Loucy (cell line): ENCODE data around the gene SPTLC1.

Experiments used
- H2AFZ ChIP-seq: fragments of 200-600 bp; sonication (generic); 2 replicates; pipeline ENCODE4 v1.6.0; 2016; ENCODE audit warnings: antibody characterized with exemption, mild to moderate bottlenecking, low read length, moderate library complexity
- H3F3A ChIP-seq: fragments of 200-600 bp; 2 replicates; pipeline ENCODE4 v1.6.0; 2016; ENCODE audit warnings: antibody characterized with exemption, low read depth, mild to moderate bottlenecking
- H3K27me3 ChIP-seq: fragments of 200-600 bp; sonication (generic); 2 replicates; pipeline ENCODE4 v1.6.1; 2014; ENCODE audit warnings: low read length, mild to moderate bottlenecking; ENCODE audit not compliant: insufficient read depth, poor library complexity, severe bottlenecking
- H3K36me3 ChIP-seq: fragments of 200-600 bp; sonication (generic); 2 replicates; pipeline ENCODE4 v1.6.1; 2016; ENCODE audit warnings: low read length; ENCODE audit not compliant: insufficient read depth
- H3K4me1 ChIP-seq: fragments of 200-600 bp; sonication (generic); 2 replicates; pipeline ENCODE4 v1.5.1; 2014; ENCODE audit warnings: low read length, mild to moderate bottlenecking; ENCODE audit not compliant: insufficient read depth, poor library complexity, severe bottlenecking
- H3K4me2 ChIP-seq: fragments of 200-600 bp; sonication (generic); 2 replicates; pipeline ENCODE4 v1.6.0; 2014; ENCODE audit warnings: antibody characterized with exemption, low read length, low read depth, mild to moderate bottlenecking; ENCODE audit not compliant: poor library complexity, severe bottlenecking
- H3K4me3 ChIP-seq: fragments of 200-600 bp; sonication (generic); 2 replicates; pipeline ENCODE4 v1.5.1; 2014; ENCODE audit warnings: low read length, mild to moderate bottlenecking, mixed read lengths; ENCODE audit not compliant: poor library complexity, severe bottlenecking
- H3K79me2 ChIP-seq: fragments of 200-600 bp; sonication (generic); 2 replicates; pipeline ENCODE4 v1.6.1; 2014; ENCODE audit warnings: low read length; ENCODE audit not compliant: insufficient read depth
- H3K9ac ChIP-seq: fragments of 200-600 bp; sonication (generic); 2 replicates; pipeline ENCODE4 v1.6.0; 2014; ENCODE audit warnings: mild to moderate bottlenecking, low read depth, low read length, moderate library complexity; ENCODE audit not compliant: poor library complexity, severe bottlenecking
- H3K9me2 ChIP-seq: fragments of 200-600 bp; sonication (generic); replicated peaks from 2 replicates; pipeline ENCODE4 v1.6.1; 2016; ENCODE audit warnings: low read depth, low read length, mixed read lengths
- H3K9me3 ChIP-seq: fragments of 200-600 bp; sonication (generic); 2 replicates; pipeline ENCODE4 v1.6.1; 2014; ENCODE audit warnings: mild to moderate bottlenecking, antibody characterized with exemption, low read length, low read depth; ENCODE audit not compliant: insufficient read depth
- H4K20me1 ChIP-seq: fragments of 200-600 bp; sonication (generic); 2 replicates; pipeline ENCODE4 v1.6.0; 2014; ENCODE audit warnings: antibody characterized with exemption, low read length, mild to moderate bottlenecking; ENCODE audit not compliant: insufficient read depth, poor library complexity, severe bottlenecking
- CTCF ChIP-seq: fragments of 200-600 bp; sonication (generic); conservative IDR thresholded peaks from 2 replicates; pipeline ENCODE4 v1.5.1; 2014; ENCODE audit warnings: mild to moderate bottlenecking, antibody characterized with exemption, low read length
- EZH2phosphoT487 ChIP-seq: fragments of 200-600 bp; IDR thresholded peaks from 2 replicates; pipeline ENCODE4 v1.6.1; 2018; ENCODE audit warnings: antibody characterized with exemption, mild to moderate bottlenecking, moderate library complexity, borderline replicate concordance

The SPTLC1 gene

GRCh38 chr9:92138157-92138959 is 23.1 kb upstream of the SPTLC1 start:
- no peak overlapping the region for H3K9ac ChIP-seq
- H3K36me3 ChIP-seq, result no peaks in the 10 kb centered on the region
- TF ChIP-seq CTCF (peak; percentile 75), EZH2phosphoT487 (no peak)
- no peak overlapping the region for H3K4me3 ChIP-seq
- H3K79me2 ChIP-seq, result no peaks in the 10 kb centered on the region
- no peaks in the 10 kb centered on the region for H3K27me3 ChIP-seq
- H3F3A ChIP-seq, result no peaks in the 10 kb centered on the region
- H3K9me3 ChIP-seq, result no peaks in the 10 kb centered on the region
- H2AFZ ChIP-seq, result peak overlapping the region; percentile 75
- peak overlapping the region; percentile 37 for H3K4me2 ChIP-seq
- no peaks in the 10 kb centered on the region for H3K9me2 ChIP-seq
- no peaks in the 10 kb centered on the region for H4K20me1 ChIP-seq
- H3K4me1 ChIP-seq, result no peaks in the 10 kb centered on the region

DNA sequence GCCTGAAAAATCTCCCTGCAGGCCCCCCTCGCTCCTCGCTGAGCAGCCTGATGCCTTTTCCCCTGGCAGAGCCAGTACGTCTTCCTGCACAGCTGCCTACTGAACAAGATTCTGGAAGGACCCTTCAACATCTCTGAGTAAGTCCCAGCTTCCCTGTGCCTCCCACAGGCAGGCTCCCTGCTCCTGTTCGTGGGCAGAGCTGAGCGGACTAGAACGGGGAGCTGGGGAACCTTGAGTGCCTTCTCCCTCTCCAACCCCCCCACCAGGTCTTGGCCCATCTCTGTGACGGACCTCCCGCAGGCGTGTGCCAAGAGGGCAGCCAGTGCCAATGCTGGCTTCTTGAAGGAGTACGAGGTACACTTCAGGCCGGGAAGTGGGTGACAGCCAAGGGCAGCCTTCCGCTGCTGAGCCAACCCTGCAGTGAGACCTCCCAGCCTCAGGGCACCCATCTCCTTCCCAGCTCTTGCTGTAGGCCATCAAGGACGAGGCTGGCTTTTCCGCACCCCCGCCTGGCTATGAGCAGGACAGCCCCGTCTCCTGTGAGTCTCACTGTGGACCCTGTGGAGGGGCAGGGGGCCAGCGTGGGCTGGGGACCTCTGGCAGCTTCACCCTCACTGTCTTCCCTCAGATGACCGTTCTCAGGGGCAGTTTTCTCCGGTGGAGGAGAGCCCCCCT is 21.1 kb upstream of the SPTLC1 start:
- Histone ChIP-seq H3K9me3 (no peaks in the 10 kb centered on the region), H3K36me3 (no peaks in the 10 kb centered on the region), H3F3A (no peaks in the 10 kb centered on the region), H3K4me2 (no peak overlapping the region), H3K9me2 (no peaks in the 10 kb centered on the region), H3K4me1 (no peaks in the 10 kb centered on the region), H3K79me2 (no peaks in the 10 kb centered on the region), H2AFZ (no peak overlapping the region), H3K27me3 (no peaks in the 10 kb centered on the region), H3K9ac (no peak overlapping the region), H4K20me1 (no peaks in the 10 kb centered on the region), H3K4me3 (no peak overlapping the region)
- TF ChIP-seq CTCF (no peak), EZH2phosphoT487 (no peak)

- no peak overlapping the region for H2AFZ ChIP-seq
- TF ChIP-seq EZH2phosphoT487 (no peak), CTCF (no peak)
- no peaks in the 10 kb centered on the region for H3K4me1 ChIP-seq
Measured at GRCh38 chr9:92135576-92135975, 20.4 kb upstream of the SPTLC1 start.

More at GRCh38 chr9:92135576-92135975, 20.4 kb upstream of the SPTLC1 start:
- H3K36me3 ChIP-seq, result no peaks in the 10 kb centered on the region
- H3K79me2 ChIP-seq, result no peaks in the 10 kb centered on the region
- H3F3A ChIP-seq, result no peaks in the 10 kb centered on the region
- H3K4me3 ChIP-seq, result no peak overlapping the region
- no peak overlapping the region for H3K9ac ChIP-seq
- H3K9me3 ChIP-seq, result no peaks in the 10 kb centered on the region
- no peaks in the 10 kb centered on the region for H3K27me3 ChIP-seq
- no peaks in the 10 kb centered on the region for H4K20me1 ChIP-seq
- H3K9me2 ChIP-seq, result no peaks in the 10 kb centered on the region
- no peak overlapping the region for H3K4me2 ChIP-seq
